Prostate gland (tissue), 2 donors: Measurements from ENCODE around the gene RUNX2.

Source experiments
- POLR2A ChIP-seq: fragments of 450-650 bp; IDR thresholded peaks from one replicate; pipeline ENCODE4 v1.6.1; 2016; ENCODE audit warnings: antibody characterized with exemption, mild to moderate bottlenecking
- POLR2AphosphoS5 ChIP-seq: sonication (generic); formaldehyde crosslinking; IDR thresholded peaks from one replicate; pipeline ENCODE4 v1.6.1; 2017; ENCODE audit warnings: antibody characterized with exemption
- TF ChIP-seq, protein P1 (sequence below), 4 experiments: fragments of 200-600 bp in 2 of 4; fragments of 450-650 bp in 2 of 4; sonication (generic) in 2 of 4; IDR thresholded peaks; 1 replicate in 3 of 4; 2 replicates in 1 of 4; pipeline ENCODE4 v1.5.1; 2016 to 2019; ENCODE audit warnings: antibody characterized with exemption in 4 of 4, mild to moderate bottlenecking in 2 of 4, moderate library complexity in 2 of 4

GRCh38 chr6:45557454-45557853 is 229.3 kb downstream of the RUNX2 start:
- TF ChIP-seq, protein P1, sequence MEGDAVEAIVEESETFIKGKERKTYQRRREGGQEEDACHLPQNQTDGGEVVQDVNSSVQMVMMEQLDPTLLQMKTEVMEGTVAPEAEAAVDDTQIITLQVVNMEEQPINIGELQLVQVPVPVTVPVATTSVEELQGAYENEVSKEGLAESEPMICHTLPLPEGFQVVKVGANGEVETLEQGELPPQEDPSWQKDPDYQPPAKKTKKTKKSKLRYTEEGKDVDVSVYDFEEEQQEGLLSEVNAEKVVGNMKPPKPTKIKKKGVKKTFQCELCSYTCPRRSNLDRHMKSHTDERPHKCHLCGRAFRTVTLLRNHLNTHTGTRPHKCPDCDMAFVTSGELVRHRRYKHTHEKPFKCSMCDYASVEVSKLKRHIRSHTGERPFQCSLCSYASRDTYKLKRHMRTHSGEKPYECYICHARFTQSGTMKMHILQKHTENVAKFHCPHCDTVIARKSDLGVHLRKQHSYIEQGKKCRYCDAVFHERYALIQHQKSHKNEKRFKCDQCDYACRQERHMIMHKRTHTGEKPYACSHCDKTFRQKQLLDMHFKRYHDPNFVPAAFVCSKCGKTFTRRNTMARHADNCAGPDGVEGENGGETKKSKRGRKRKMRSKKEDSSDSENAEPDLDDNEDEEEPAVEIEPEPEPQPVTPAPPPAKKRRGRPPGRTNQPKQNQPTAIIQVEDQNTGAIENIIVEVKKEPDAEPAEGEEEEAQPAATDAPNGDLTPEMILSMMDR (IDR thresholded peaks at IDR 0.05) = no peak
- TF ChIP-seq POLR2A = no peak
- TF ChIP-seq POLR2AphosphoS5 = no peak
